Activated naive CD4-positive, alpha-beta T cell treated with anti-CD3 and anti-CD28 coated beads, Interleukin-2, amount 10 ng/mL, durations not matched to agents 7 days and 5 days (primary cell): Measurements from ENCODE around the gene GNB1L.

Source experiments
- CTCF ChIA-PET: fragments of 350-600 bp; sonication (Branson Sonifier 250); formaldehyde crosslinking; loops from one replicate; lab custom pipeline; 2021; ENCODE audit warnings: antibody characterized with exemption; lab: Charles Lee
- DNase-seq: peaks from one replicate; pipeline ENCODE4 v3.0.0-alpha.2; 2020
- H3K27ac Mint-ChIP-seq: one replicate; pipeline ENCODE4 v1.8.0; 2021; ENCODE audit warnings: mild to moderate bottlenecking, moderate library complexity, mixed read lengths
- H3K27me3 Mint-ChIP-seq: one replicate; pipeline ENCODE4 v1.8.0; 2021; ENCODE audit warnings: mild to moderate bottlenecking, mixed read lengths
- H3K36me3 Mint-ChIP-seq: one replicate; pipeline ENCODE4 v1.8.0; 2021; ENCODE audit warnings: mixed read lengths
- H3K4me1 Mint-ChIP-seq: one replicate; pipeline ENCODE4 v1.8.0; 2021; ENCODE audit warnings: mixed read lengths
- H3K4me3 Mint-ChIP-seq: one replicate; pipeline ENCODE4 v1.8.0; 2021; ENCODE audit warnings: mild to moderate bottlenecking, moderate library complexity, mixed read lengths
- H3K9me3 Mint-ChIP-seq: one replicate; pipeline ENCODE4 v1.8.0; 2021; ENCODE audit warnings: mixed read lengths

GNB1L gene

DNA sequence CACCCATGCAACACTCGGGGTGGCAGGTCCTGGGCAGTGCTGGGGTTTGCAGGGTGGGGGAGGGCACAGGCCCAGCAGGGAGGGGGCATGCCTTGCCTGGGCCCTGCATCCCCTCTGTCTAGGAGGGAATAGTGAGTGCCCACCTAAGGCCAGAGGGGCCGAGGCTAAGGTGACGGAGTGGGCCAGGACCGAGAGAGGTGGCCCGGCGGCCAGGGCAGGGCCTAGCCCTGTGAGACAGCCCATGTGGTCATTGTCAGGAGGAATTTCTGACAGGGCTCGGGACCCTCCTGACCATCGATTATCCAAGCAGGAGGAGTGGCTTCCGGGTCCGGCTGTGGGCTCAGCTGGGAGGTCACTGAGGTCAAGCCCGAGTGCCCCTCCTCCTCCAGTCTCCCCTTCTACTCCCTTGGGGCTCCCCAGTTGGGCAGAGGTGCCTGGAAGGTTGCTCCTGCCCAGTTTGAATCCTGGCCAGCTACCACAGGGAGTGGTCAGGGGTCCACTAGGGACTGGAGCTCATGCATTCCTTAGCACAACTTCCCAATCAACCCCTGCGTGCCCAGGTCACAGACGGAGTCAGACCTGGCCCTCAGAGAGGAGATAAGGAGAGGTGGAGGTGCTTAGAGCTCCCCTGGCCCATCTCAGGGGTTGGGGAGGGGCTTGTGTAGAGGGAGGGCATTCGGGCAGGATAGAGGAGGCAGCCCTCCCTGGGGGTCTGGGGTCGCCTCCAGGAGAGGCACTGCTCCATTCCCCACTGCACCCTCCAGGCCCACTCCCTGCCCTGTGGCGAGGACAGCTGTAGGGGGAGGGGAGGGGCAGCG, 116.6 kb downstream of the GNB1L start:
- CTCF ChIA-PET, result no interaction called here
- Mint-ChIP-seq H3K27ac (no peak overlapping the region), H3K27me3 (peaks cover 11% of the 10 kb centered on the region), H3K4me1 (no peaks in the 10 kb centered on the region), H3K9me3 (no peaks in the 10 kb centered on the region), H3K4me3 (no peak overlapping the region), H3K36me3 (no peaks in the 10 kb centered on the region)
- DNase-seq, result no peak

- DNase-seq, result no peak
- no peak overlapping the region for H3K27ac Mint-ChIP-seq
- no peak overlapping the region for H3K4me3 Mint-ChIP-seq
- H3K9me3 Mint-ChIP-seq, result no peaks in the 10 kb centered on the region
- peaks cover 21% of the 10 kb centered on the region for H3K27me3 Mint-ChIP-seq
- CTCF ChIA-PET, result no interaction called here
- H3K36me3 Mint-ChIP-seq, result no peaks in the 10 kb centered on the region
- no peaks in the 10 kb centered on the region for H3K4me1 Mint-ChIP-seq
Measured at GRCh38 chr22:19735665-19736510, 118.8 kb downstream of the GNB1L start.

GRCh38 chr22:19734837-19735382, 119.8 kb downstream of the GNB1L start:
- CTCF ChIA-PET, result no interaction called here
- Mint-ChIP-seq H3K4me1 (peaks cover 4% of the 10 kb centered on the region), H3K27me3 (peaks cover 29% of the 10 kb centered on the region), H3K36me3 (no peaks in the 10 kb centered on the region), H3K9me3 (no peaks in the 10 kb centered on the region), H3K27ac (no peak overlapping the region), H3K4me3 (no peak overlapping the region)
- no peak for DNase-seq

GRCh38 chr22:19734163-19734562, 120.5 kb downstream of the GNB1L start:
- CTCF ChIA-PET, result no interaction called here
- H3K4me3 Mint-ChIP-seq, result no peak overlapping the region
- no peaks in the 10 kb centered on the region for H3K9me3 Mint-ChIP-seq
- H3K27me3 Mint-ChIP-seq, result peaks cover 34% of the 10 kb centered on the region
- H3K4me1 Mint-ChIP-seq, result peaks cover 4% of the 10 kb centered on the region
- H3K36me3 Mint-ChIP-seq, result no peaks in the 10 kb centered on the region
- no peak overlapping the region for H3K27ac Mint-ChIP-seq
- DNase-seq, result no peak

DNA sequence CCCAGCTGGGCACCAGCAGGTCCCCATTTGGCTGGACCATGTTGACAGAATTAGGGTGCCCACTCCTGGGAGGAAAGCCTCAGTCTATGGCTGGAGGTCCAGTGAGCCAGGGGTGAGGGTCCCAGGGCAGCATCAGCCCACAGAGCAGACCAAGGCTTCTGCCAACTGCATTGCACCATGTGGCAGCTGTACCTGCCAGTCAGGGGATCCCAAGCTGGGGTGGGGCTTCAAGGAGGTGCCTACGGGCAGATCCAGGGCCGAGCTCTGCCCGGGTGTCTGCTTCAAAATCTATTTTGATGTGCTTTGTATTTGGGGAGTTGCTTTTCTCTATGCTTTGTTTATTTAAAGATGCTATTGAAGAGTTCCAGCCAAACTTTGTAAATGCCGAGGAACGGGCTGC, 120.9 kb downstream of the GNB1L start:
- H3K4me3 Mint-ChIP-seq, result no peak overlapping the region
- CTCF ChIA-PET, result interaction anchor here (4.7 kb wide), 1 partner anchor 178 kb away, joined by 103 read pairs; no protein-coding TSS in a partner anchor
- H3K27me3 Mint-ChIP-seq, result peaks cover 38% of the 10 kb centered on the region

More for the DNA sequence above, 120.9 kb downstream of the GNB1L start:
- Mint-ChIP-seq H3K27ac (no peak overlapping the region), H3K9me3 (no peaks in the 10 kb centered on the region), H3K4me1 (peaks cover 4% of the 10 kb centered on the region), H3K36me3 (no peaks in the 10 kb centered on the region)
- no peak for DNase-seq
